GM10248 (cell line): Measurements from ENCODE around the gene SUCNR1.

ENCODE experiments used
- CTCF ChIA-PET: fragments of 300-600 bp; sonication (Branson Sonifier 250); formaldehyde crosslinking; extraction: SDS; loops from one replicate; lab custom pipeline; 2021; ENCODE audit warnings: antibody characterized with exemption; lab: Yijun Ruan, JAX
- POLR2A ChIA-PET: fragments of 350-650 bp; sonication (Branson Sonifier 250); formaldehyde crosslinking; extraction: SDS; loops from one replicate; lab custom pipeline; 2020; ENCODE audit warnings: antibody characterized with exemption; lab: Yijun Ruan, JAX
- DNase-seq: peaks from one replicate; pipeline ENCODE4 v3.0.0; 2012; ENCODE audit errors: extremely low spot score
- CTCF ChIP-seq: IDR thresholded peaks from 2 replicates; pipeline ENCODE4 v1.5.1; 2012; ENCODE audit warnings: mild to moderate bottlenecking, low read depth; ENCODE audit errors: extremely low read depth, missing control alignments, control extremely low read depth

Gene SUCNR1

GRCh38 chr3:151859233-151859673, 14.2 kb upstream of the SUCNR1 start:
- CTCF ChIA-PET, result interaction anchor here (1.8 kb wide), 1 partner anchor 23 kb away, joined by 6 read pairs; no protein-coding TSS in a partner anchor
- POLR2A ChIA-PET, result no interaction called here
- no peak for DNase-seq
- TF ChIP-seq CTCF, result no peak

GRCh38 chr3:151859905-151860304, 13.5 kb upstream of the SUCNR1 start:
- POLR2A ChIA-PET, result no interaction called here
- no peak for TF ChIP-seq CTCF
- CTCF ChIA-PET, result interaction anchor here (1.2 to 1.8 kb wide), 2 partner anchors 10 to 24 kb away, joined by 6 read pairs; no protein-coding TSS in a partner anchor
- no peak for DNase-seq

- no peak for TF ChIP-seq CTCF
- ChIA-PET CTCF (interaction anchor here (1.2 kb wide), 1 partner anchor 55 kb away, joined by 3 read pairs; no protein-coding TSS in a partner anchor), POLR2A (no interaction called here)
- DNase-seq, result no peak
Observed at GRCh38 chr3:151863611-151864010, 9.8 kb upstream of the SUCNR1 start.

GRCh38 chr3:151864423-151865101, 8.9 kb upstream of the SUCNR1 start:
- ChIA-PET POLR2A (no interaction called here), CTCF (interaction anchor here (1.2 kb wide), 1 partner anchor 54 kb away, joined by 3 read pairs; no protein-coding TSS in a partner anchor)
- no peak for TF ChIP-seq CTCF
- DNase-seq, result no peak

GRCh38 chr3:151866711-151867410, 6.6 kb upstream of the SUCNR1 start:
- CTCF ChIA-PET, result interaction anchor here (1.3 kb wide), 1 partner anchor 9 kb away, joined by 3 read pairs; no protein-coding TSS in a partner anchor
- no peak for TF ChIP-seq CTCF
- POLR2A ChIA-PET, result no interaction called here
- DNase-seq, result no peak

- POLR2A ChIA-PET, result no interaction called here
- no peak for DNase-seq
- no peak for TF ChIP-seq CTCF
- CTCF ChIA-PET, result interaction anchor here (0.9 to 1.4 kb wide), 3 partner anchors 8 to 52 kb away, joined by 3 to 4 read pairs (median 3); no protein-coding TSS in a partner anchor
Observed at GRCh38 chr3:151867666-151868065, 5.8 kb upstream of the SUCNR1 start.
